ENCODE measurements around the gene TEP1. TPM values are rescaled to one million over a fixed set of nuclear protein-coding genes. Genes with fewer than 3 reads are reported as not detected.

The TEP1 gene
- total and polyA plus RNA-seq, 2 of the 13 experiments (the other 11 are each of a cell fraction or from before 2014, with no cell fraction given), result 11.0 to 12.8 TPM

DNA sequence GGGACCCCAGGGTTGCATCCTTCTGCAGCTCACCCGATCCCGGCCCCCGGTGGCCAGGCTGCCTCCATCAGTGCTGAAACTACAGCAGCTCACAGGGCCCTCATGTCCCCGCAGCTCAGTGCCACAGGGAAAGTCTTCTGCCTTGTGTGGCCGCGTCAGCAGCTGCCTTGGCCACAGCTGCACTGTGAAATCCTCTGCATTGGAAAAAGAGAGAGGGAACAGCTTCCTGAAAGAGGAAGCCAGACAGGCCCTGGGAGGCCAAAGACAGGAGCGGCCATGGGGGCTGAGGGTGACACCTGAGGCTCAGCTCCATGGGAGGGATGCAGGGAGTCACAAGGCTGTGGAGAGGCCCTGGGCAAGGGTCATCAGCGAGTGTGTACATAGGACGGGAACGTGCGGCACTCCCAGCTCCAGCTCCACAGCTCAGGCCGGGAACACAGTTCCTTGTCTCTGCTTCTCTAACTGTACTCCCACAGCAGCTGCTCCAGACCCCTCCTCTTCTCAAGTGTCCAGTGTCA lies 37.2 kb downstream of the TEP1 start (continued):
- TF ChIP-seq, protein P1, sequence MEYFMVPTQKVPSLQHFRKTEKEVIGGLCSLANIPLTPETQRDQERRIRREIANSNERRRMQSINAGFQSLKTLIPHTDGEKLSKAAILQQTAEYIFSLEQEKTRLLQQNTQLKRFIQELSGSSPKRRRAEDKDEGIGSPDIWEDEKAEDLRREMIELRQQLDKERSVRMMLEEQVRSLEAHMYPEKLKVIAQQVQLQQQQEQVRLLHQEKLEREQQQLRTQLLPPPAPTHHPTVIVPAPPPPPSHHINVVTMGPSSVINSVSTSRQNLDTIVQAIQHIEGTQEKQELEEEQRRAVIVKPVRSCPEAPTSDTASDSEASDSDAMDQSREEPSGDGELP (IDR thresholded peaks at IDR 0.05; ENCODE audit: borderline replicate concordance, low read depth), result peak; percentile 31; the same call in 1 of the 2 replicates
- TF ChIP-seq ZNF747 (CRISPR knock-in tag; IDR thresholded peaks at IDR 0.05; ENCODE audit: borderline replicate concordance) (0 out of 2 replicates have a peak, but pooled peaks have one; percentile 34), KAT7 (CRISPR knock-in tag; IDR thresholded peaks at IDR 0.05; ENCODE audit: borderline replicate concordance) (peak; percentile 87; the same call in 1 of the 2 replicates), ZNF619 (CRISPR knock-in tag; IDR thresholded peaks at IDR 0.05) (peak; percentile 42; the same call in 1 of the 2 replicates), CBX1 (IDR thresholded peaks at IDR 0.05; ENCODE audit: low read depth) (peak; percentile 73), TOPORS (CRISPR knock-in tag; IDR thresholded peaks at IDR 0.05) (no peak), RARA (CRISPR knock-in tag; IDR thresholded peaks at IDR 0.05) (peak; percentile 74), HINFP (CRISPR knock-in tag; IDR thresholded peaks at IDR 0.05; ENCODE audit: low read depth) (peak; percentile 24; the same call in 1 of the 2 replicates), ZNF737 (CRISPR knock-in tag; IDR thresholded peaks at IDR 0.05; ENCODE audit: borderline replicate concordance) (0 out of 2 replicates have a peak, but pooled peaks have one; percentile 29), GATAD2A (CRISPR knock-in tag; IDR thresholded peaks at IDR 0.05) (peak; percentile 47; the same call in 1 of the 2 replicates), PHF20 (CRISPR knock-in tag; IDR thresholded peaks at IDR 0.05) (no peak), ARNTL (CRISPR knock-in tag; IDR thresholded peaks at IDR 0.05) (no peak), FOXA1 (IDR thresholded peaks at IDR 0.05) (no peak), FOXA1 (CRISPR knock-in tag; IDR thresholded peaks at IDR 0.05) (peak; percentile 92), ZFP41 (CRISPR knock-in tag; IDR thresholded peaks at IDR 0.05; ENCODE audit: borderline replicate concordance) (peak; percentile 86; the same call in 1 of the 2 replicates), ZBTB7B (CRISPR knock-in tag; IDR thresholded peaks at IDR 0.05) (0 out of 2 replicates have a peak, but pooled peaks have one; percentile 38), ZNF713 (CRISPR knock-in tag; IDR thresholded peaks at IDR 0.05) (no peak), ZMYM3 (CRISPR knock-in tag; IDR thresholded peaks at IDR 0.05) (peak; percentile 55; the same call in 1 of the 2 replicates)
- TF ChIP-seq, protein P2, sequence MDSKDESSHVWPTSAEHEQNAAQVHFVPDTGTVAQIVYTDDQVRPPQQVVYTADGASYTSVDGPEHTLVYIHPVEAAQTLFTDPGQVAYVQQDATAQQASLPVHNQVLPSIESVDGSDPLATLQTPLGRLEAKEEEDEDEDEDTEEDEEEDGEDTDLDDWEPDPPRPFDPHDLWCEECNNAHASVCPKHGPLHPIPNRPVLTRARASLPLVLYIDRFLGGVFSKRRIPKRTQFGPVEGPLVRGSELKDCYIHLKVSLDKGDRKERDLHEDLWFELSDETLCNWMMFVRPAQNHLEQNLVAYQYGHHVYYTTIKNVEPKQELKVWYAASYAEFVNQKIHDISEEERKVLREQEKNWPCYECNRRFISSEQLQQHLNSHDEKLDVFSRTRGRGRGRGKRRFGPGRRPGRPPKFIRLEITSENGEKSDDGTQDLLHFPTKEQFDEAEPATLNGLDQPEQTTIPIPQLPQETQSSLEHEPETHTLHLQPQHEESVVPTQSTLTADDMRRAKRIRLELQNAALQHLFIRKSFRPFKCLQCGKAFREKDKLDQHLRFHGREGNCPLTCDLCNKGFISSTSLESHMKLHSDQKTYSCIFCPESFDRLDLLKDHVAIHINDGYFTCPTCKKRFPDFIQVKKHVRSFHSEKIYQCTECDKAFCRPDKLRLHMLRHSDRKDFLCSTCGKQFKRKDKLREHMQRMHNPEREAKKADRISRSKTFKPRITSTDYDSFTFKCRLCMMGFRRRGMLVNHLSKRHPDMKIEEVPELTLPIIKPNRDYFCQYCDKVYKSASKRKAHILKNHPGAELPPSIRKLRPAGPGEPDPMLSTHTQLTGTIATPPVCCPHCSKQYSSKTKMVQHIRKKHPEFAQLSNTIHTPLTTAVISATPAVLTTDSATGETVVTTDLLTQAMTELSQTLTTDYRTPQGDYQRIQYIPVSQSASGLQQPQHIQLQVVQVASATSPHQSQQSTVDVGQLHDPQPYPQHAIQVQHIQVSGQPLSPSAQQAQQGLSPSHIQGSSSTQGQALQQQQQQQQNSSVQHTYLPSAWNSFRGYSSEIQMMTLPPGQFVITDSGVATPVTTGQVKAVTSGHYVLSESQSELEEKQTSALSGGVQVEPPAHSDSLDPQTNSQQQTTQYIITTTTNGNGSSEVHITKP (CRISPR knock-in tag; IDR thresholded peaks at IDR 0.05; ENCODE audit: low read depth), result 0 out of 2 replicates have a peak, but pooled peaks have one; percentile 18
- TF ChIP-seq, protein P3, sequence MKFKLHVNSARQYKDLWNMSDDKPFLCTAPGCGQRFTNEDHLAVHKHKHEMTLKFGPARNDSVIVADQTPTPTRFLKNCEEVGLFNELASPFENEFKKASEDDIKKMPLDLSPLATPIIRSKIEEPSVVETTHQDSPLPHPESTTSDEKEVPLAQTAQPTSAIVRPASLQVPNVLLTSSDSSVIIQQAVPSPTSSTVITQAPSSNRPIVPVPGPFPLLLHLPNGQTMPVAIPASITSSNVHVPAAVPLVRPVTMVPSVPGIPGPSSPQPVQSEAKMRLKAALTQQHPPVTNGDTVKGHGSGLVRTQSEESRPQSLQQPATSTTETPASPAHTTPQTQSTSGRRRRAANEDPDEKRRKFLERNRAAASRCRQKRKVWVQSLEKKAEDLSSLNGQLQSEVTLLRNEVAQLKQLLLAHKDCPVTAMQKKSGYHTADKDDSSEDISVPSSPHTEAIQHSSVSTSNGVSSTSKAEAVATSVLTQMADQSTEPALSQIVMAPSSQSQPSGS (CRISPR knock-in tag; IDR thresholded peaks at IDR 0.05), result 0 out of 2 replicates have a peak, but pooled peaks have one; percentile 33
- TF ChIP-seq, protein P4, sequence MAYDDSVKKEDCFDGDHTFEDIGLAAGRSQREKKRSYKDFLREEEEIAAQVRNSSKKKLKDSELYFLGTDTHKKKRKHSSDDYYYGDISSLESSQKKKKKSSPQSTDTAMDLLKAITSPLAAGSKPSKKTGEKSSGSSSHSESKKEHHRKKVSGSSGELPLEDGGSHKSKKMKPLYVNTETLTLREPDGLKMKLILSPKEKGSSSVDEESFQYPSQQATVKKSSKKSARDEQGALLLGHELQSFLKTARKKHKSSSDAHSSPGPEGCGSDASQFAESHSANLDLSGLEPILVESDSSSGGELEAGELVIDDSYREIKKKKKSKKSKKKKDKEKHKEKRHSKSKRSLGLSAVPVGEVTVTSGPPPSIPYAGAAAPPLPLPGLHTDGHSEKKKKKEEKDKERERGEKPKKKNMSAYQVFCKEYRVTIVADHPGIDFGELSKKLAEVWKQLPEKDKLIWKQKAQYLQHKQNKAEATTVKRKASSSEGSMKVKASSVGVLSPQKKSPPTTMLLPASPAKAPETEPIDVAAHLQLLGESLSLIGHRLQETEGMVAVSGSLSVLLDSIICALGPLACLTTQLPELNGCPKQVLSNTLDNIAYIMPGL (CRISPR knock-in tag; IDR thresholded peaks at IDR 0.05; ENCODE audit: borderline replicate concordance in 1 of 2, low read depth in 1 of 2), result peak in 1 of 2 experiments; percentile 57; a peak in 1 of 4 replicates
